HG02852 (cell line): ENCODE data around the gene HNRNPD.
"Not testable (repeated sequence)": the region's sequence is repeated elsewhere in the genome, so short reads cannot be mapped to it uniquely, and the experiment has no call there.

Experiments used
- ATAC-seq: cut with Tn5 transposase; IDR thresholded peaks from one replicate; pipeline ENCODE4 v1.9.1; 2021; ENCODE audit warnings: mild to moderate bottlenecking, moderate library complexity; ENCODE audit not compliant: unreplicated experiment

The HNRNPD gene

GRCh38 chr4:82373486-82373815, 340 bp downstream of the HNRNPD start:
- peak; percentile 18 for ATAC-seq

- ATAC-seq = no peak
These were observed 990 bp downstream of the HNRNPD start for GRCh38 chr4:82372517-82373485.

- no peak for ATAC-seq
These were observed 2.3 kb downstream of the HNRNPD start for GRCh38 chr4:82371497-82371896.

GRCh38 chr4:82367438-82368097, 6.2 kb downstream of the HNRNPD start:
- ATAC-seq = no peak

GRCh38 chr4:82366431-82366830, 7.4 kb downstream of the HNRNPD start:
- not testable (repeated sequence) for ATAC-seq

- ATAC-seq = no peak
These were observed 9.8 kb downstream of the HNRNPD start for GRCh38 chr4:82363896-82364487.

GRCh38 chr4:82362565-82362964, 11.2 kb downstream of the HNRNPD start:
- peak; percentile 64 for ATAC-seq

- ATAC-seq = no peak
These were observed 13.3 kb downstream of the HNRNPD start for GRCh38 chr4:82360298-82361177.

- no peak for ATAC-seq
These were observed 14.9 kb downstream of the HNRNPD start for GRCh38 chr4:82358847-82359246.

- ATAC-seq = no peak
These were observed 16.2 kb downstream of the HNRNPD start for GRCh38 chr4:82357640-82358039.

GRCh38 chr4:82354788-82355187, 19.0 kb downstream of the HNRNPD start:
- no peak for ATAC-seq

GRCh38 chr4:82352825-82353366, 20.9 kb downstream of the HNRNPD start:
- peak; percentile 62 for ATAC-seq

GRCh38 chr4:82352118-82352824, 21.5 kb downstream of the HNRNPD start:
- no peak for ATAC-seq

- ATAC-seq = no peak
These were observed 27.7 kb downstream of the HNRNPD start for GRCh38 chr4:82346126-82346525.

GRCh38 chr4:82335043-82335442, 38.7 kb downstream of the HNRNPD start:
- ATAC-seq = no peak

GRCh38 chr4:82333641-82334040, 40.1 kb downstream of the HNRNPD start:
- not testable (repeated sequence) for ATAC-seq

- ATAC-seq = no peak
These were observed 42.0 kb downstream of the HNRNPD start for GRCh38 chr4:82331814-82332213.

- ATAC-seq = no peak
These were observed 53.4 kb downstream of the HNRNPD start for GRCh38 chr4:82320351-82320750.

GRCh38 chr4:82303063-82303462, 70.7 kb downstream of the HNRNPD start:
- ATAC-seq = not testable (repeated sequence)
